ENCODE results near the gene KCNAB1.
"Not testable (repeated sequence)": the region's sequence is repeated elsewhere in the genome, so short reads cannot be mapped to it uniquely, and the experiment has no call there.

KCNAB1 gene

DNA sequence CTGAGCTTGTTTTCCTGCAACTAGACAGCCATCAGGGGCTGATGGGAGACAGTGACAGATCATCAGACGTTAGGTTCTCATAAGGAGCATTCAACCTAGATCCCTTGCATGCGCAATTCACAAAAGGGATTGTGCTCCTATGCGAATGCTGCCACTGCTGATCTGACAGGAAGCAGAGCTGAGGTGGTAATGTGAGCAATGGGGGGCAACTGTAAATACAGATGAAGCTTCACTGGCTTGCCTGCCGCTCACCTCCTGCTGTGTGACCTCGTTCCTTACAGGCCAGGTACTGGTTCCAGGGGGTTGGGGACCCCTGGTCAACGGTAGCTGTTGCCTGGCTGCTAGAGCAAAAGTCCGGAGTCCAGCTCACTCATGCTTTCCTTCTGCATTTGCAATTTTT, 26.4 kb upstream of the KCNAB1 start:
- H3K27me3 ChIP-seq (ENCODE audit: insufficient read depth, low read length) = no peaks in the 10 kb centered on the region
- H3K4me1 ChIP-seq (ENCODE audit: insufficient read depth, low read length, severe bottlenecking) = no peaks in the 10 kb centered on the region
- no peak overlapping the region for H3K4me2 ChIP-seq (ENCODE audit: low read length)
- H3K4me3 ChIP-seq (ENCODE audit: low read depth, low read length, poor library complexity, severe bottlenecking) = no peak overlapping the region
- TF ChIP-seq, protein P1, sequence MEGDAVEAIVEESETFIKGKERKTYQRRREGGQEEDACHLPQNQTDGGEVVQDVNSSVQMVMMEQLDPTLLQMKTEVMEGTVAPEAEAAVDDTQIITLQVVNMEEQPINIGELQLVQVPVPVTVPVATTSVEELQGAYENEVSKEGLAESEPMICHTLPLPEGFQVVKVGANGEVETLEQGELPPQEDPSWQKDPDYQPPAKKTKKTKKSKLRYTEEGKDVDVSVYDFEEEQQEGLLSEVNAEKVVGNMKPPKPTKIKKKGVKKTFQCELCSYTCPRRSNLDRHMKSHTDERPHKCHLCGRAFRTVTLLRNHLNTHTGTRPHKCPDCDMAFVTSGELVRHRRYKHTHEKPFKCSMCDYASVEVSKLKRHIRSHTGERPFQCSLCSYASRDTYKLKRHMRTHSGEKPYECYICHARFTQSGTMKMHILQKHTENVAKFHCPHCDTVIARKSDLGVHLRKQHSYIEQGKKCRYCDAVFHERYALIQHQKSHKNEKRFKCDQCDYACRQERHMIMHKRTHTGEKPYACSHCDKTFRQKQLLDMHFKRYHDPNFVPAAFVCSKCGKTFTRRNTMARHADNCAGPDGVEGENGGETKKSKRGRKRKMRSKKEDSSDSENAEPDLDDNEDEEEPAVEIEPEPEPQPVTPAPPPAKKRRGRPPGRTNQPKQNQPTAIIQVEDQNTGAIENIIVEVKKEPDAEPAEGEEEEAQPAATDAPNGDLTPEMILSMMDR (IDR thresholded peaks at IDR 0.05; ENCODE audit: low read length) = no peak
- no peak for TF ChIP-seq EZH2 (IDR thresholded peaks at IDR 0.05; ENCODE audit: borderline replicate concordance, low read length)
- H3K36me3 ChIP-seq (ENCODE audit: insufficient read depth, low read length) = no peaks in the 10 kb centered on the region
- no peaks in the 10 kb centered on the region; the same call in 1 of the 2 replicates for H3K9me2 ChIP-seq (ENCODE audit: low read depth, low read length)
- no peak overlapping the region for H3K27ac ChIP-seq (ENCODE audit: low read depth, low read length, poor library complexity, severe bottlenecking)
- H3F3A ChIP-seq (ENCODE audit: insufficient read depth, low read length) = no peaks in the 10 kb centered on the region
- no peaks in the 10 kb centered on the region for H3K9me3 ChIP-seq (ENCODE audit: low read length)
- no peaks in the 10 kb centered on the region; the same call in 1 of the 2 replicates for H4K20me1 ChIP-seq (ENCODE audit: insufficient read depth, low read length)
- no peak overlapping the region for H2AFZ ChIP-seq (ENCODE audit: low read length)
- H3K79me2 ChIP-seq (ENCODE audit: insufficient read depth, low read length) = no peaks in the 10 kb centered on the region
- H3K9ac ChIP-seq (ENCODE audit: low read length) = no peak overlapping the region

DNA sequence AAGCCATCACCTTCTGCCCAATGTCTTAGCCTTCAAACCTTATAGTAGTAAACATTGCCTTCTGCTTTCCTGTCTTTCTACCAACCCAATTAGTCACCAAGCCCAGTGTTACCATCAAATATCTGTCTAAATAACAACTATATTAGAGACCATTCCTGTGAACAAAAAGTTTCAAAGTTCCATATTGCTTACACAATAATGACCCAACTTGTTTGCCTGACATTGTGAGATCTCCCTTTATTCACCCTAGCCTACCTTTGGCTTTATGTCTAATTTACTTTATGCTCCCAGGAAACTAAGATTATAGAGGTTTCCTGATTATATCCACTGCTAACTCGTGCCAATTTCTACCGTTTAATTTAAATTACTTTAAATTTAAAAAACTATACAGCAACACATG, 26.0 kb upstream of the KCNAB1 start:
- Histone ChIP-seq H3K4me2 (ENCODE audit: low read length) (no peak overlapping the region), H3K27me3 (ENCODE audit: insufficient read depth, low read length) (no peaks in the 10 kb centered on the region), H3K36me3 (ENCODE audit: insufficient read depth, low read length) (no peaks in the 10 kb centered on the region), H2AFZ (ENCODE audit: low read length) (no peak overlapping the region), H4K20me1 (ENCODE audit: insufficient read depth, low read length) (no peaks in the 10 kb centered on the region; the same call in 1 of the 2 replicates), H3K9me2 (ENCODE audit: low read depth, low read length) (no peaks in the 10 kb centered on the region; the same call in 1 of the 2 replicates), H3K9me3 (ENCODE audit: low read length) (no peaks in the 10 kb centered on the region), H3K79me2 (ENCODE audit: insufficient read depth, low read length) (no peaks in the 10 kb centered on the region), H3K4me3 (ENCODE audit: low read depth, low read length, poor library complexity, severe bottlenecking) (no peak overlapping the region), H3K9ac (ENCODE audit: low read length) (no peak overlapping the region), H3F3A (ENCODE audit: insufficient read depth, low read length) (no peaks in the 10 kb centered on the region), H3K27ac (ENCODE audit: low read depth, low read length, poor library complexity, severe bottlenecking) (no peak overlapping the region), H3K4me1 (ENCODE audit: insufficient read depth, low read length, severe bottlenecking) (no peaks in the 10 kb centered on the region)
- TF ChIP-seq, protein P1 (IDR thresholded peaks at IDR 0.05; ENCODE audit: low read length) = no peak
- no peak for TF ChIP-seq EZH2 (IDR thresholded peaks at IDR 0.05; ENCODE audit: borderline replicate concordance, low read length)

DNA sequence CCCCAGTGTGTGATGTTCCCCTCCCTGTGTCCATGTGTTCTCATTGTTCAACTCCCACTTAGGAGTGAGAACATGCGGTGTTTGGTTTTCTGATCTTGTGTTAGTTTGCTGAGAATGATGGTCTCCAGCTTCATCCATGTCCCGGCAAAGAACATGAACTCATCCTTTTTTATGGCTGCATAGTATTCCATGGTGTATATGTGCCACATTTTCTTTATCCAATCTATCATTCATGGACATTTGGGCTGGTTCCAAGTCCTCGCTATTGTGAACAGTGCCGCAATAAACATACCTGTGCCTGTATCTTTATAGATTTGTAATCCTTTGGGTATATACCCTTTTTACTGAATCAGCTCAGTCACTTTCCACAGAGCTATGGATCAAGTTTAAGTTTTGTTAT, 24.7 kb upstream of the KCNAB1 start:
- H3K27ac ChIP-seq (ENCODE audit: low read depth, low read length, poor library complexity, severe bottlenecking); H3K79me2 ChIP-seq (ENCODE audit: insufficient read depth, low read length); H3K9me2 ChIP-seq (ENCODE audit: low read depth, low read length); H3K4me1 ChIP-seq (ENCODE audit: insufficient read depth, low read length, severe bottlenecking); H4K20me1 ChIP-seq (ENCODE audit: insufficient read depth, low read length); H3K36me3 ChIP-seq (ENCODE audit: insufficient read depth, low read length); H2AFZ ChIP-seq (ENCODE audit: low read length); H3F3A ChIP-seq (ENCODE audit: insufficient read depth, low read length); H3K27me3 ChIP-seq (ENCODE audit: insufficient read depth, low read length); H3K4me2 ChIP-seq (ENCODE audit: low read length); H3K4me3 ChIP-seq (ENCODE audit: low read depth, low read length, poor library complexity, severe bottlenecking); H3K9ac ChIP-seq (ENCODE audit: low read length); H3K9me3 ChIP-seq (ENCODE audit: low read length): not testable (repeated sequence)

GRCh38 chr3:156098437-156099035, 21.8 kb upstream of the KCNAB1 start:
- Histone ChIP-seq H3K4me1 (ENCODE audit: insufficient read depth, low read length, severe bottlenecking) (no peaks in the 10 kb centered on the region), H3K9me3 (ENCODE audit: low read length) (no peaks in the 10 kb centered on the region), H4K20me1 (ENCODE audit: insufficient read depth, low read length) (no peaks in the 10 kb centered on the region; the same call in 1 of the 2 replicates), H3K36me3 (ENCODE audit: insufficient read depth, low read length) (no peaks in the 10 kb centered on the region), H3K27me3 (ENCODE audit: insufficient read depth, low read length) (no peaks in the 10 kb centered on the region), H3K9me2 (ENCODE audit: low read depth, low read length) (no peaks in the 10 kb centered on the region; the same call in 1 of the 2 replicates), H3K4me3 (ENCODE audit: low read depth, low read length, poor library complexity, severe bottlenecking) (no peak overlapping the region), H3K9ac (ENCODE audit: low read length) (no peak overlapping the region), H2AFZ (ENCODE audit: low read length) (no peak overlapping the region), H3K27ac (ENCODE audit: low read depth, low read length, poor library complexity, severe bottlenecking) (no peak overlapping the region), H3K4me2 (ENCODE audit: low read length) (no peak overlapping the region), H3K79me2 (ENCODE audit: insufficient read depth, low read length) (no peaks in the 10 kb centered on the region), H3F3A (ENCODE audit: insufficient read depth, low read length) (no peaks in the 10 kb centered on the region)
- TF ChIP-seq, protein P1 (IDR thresholded peaks at IDR 0.05; ENCODE audit: low read length) = no peak
- TF ChIP-seq EZH2 (IDR thresholded peaks at IDR 0.05; ENCODE audit: borderline replicate concordance, low read length) = no peak

DNA sequence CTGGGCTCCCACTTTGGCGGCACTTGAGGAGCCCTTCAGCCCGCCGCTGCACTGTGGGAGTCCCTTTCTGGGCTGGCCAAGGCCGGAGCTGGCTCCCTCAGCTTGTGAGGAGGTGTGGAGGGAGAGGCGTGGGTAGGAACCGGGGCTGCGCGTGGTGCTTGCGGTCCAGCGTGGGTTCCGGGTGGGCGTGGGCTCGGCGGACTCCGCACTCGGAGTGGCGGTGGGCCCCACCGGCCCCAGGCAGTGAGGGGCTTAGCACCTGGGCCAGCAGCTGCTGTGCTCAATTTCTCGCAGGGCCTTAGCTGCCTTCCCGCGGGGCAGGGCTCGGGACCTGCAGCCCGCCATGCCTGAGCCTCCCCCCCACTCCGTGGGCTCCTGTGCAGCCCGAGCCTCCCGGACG, 21.0 kb upstream of the KCNAB1 start:
- H3K27ac ChIP-seq (ENCODE audit: low read depth, low read length, poor library complexity, severe bottlenecking); H3K4me3 ChIP-seq (ENCODE audit: low read depth, low read length, poor library complexity, severe bottlenecking); H3K4me1 ChIP-seq (ENCODE audit: insufficient read depth, low read length, severe bottlenecking); H3K79me2 ChIP-seq (ENCODE audit: insufficient read depth, low read length); H3K9me3 ChIP-seq (ENCODE audit: low read length); H3K36me3 ChIP-seq (ENCODE audit: insufficient read depth, low read length); H3K4me2 ChIP-seq (ENCODE audit: low read length); H3K9me2 ChIP-seq (ENCODE audit: low read depth, low read length); H2AFZ ChIP-seq (ENCODE audit: low read length); H3K27me3 ChIP-seq (ENCODE audit: insufficient read depth, low read length); H3F3A ChIP-seq (ENCODE audit: insufficient read depth, low read length); H4K20me1 ChIP-seq (ENCODE audit: insufficient read depth, low read length); H3K9ac ChIP-seq (ENCODE audit: low read length): not testable (repeated sequence)
